Lung (tissue), 12 donors: ENCODE data around the gene AGAP2. TPM values are rescaled to one million over a fixed set of nuclear protein-coding genes. Genes with fewer than 3 reads are reported as not detected.

Source experiments
- ATAC-seq: fragments of 200-7000 bp; cut with Tn5 transposase; one replicate; pipeline ENCODE4 v1.9.1; 2020; ENCODE audit warnings: moderate number of reproducible peaks; ENCODE audit not compliant: insufficient read depth, low FRiP score
- DNase-seq, 3 donors: peaks; one replicate each; pipeline ENCODE4 v3.0.0-alpha.2; 2013 to 2017
- H3K27ac ChIP-seq, 2 donors: one replicate each; pipeline ENCODE4 v1.5.1; 2013; ENCODE audit warnings: mild to moderate bottlenecking in 2 of 2, moderate library complexity in 2 of 2, control low read depth in 1 of 2, inconsistent platforms in 1 of 2, low read depth in 1 of 2, low read length in 1 of 2
- H3K27me3 ChIP-seq, 3 donors: one replicate each; pipeline ENCODE4 v1.5.1; 2013; ENCODE audit warnings: low read length in 2 of 3; ENCODE audit not compliant: control insufficient read depth in 3 of 3, insufficient read depth in 3 of 3
- H3K36me3 ChIP-seq, 4 donors: one replicate each; pipeline ENCODE4 v1.5.1; 2013; ENCODE audit warnings: low read length in 4 of 4, mild to moderate bottlenecking in 1 of 4, moderate library complexity in 1 of 4; ENCODE audit not compliant: control insufficient read depth in 4 of 4, insufficient read depth in 4 of 4
- H3K4me1 ChIP-seq, 5 donors: one replicate each; pipeline ENCODE4 v1.5.1; 2013; ENCODE audit warnings: low read length in 5 of 5, mild to moderate bottlenecking in 2 of 5, moderate library complexity in 1 of 5; ENCODE audit not compliant: control insufficient read depth in 5 of 5, insufficient read depth in 5 of 5
- H3K4me3 ChIP-seq: one replicate; pipeline ENCODE4 v1.5.1; 2013; ENCODE audit warnings: mild to moderate bottlenecking, control low read depth, moderate library complexity
- H3K9ac ChIP-seq, 2 donors: one replicate each; pipeline ENCODE4 v1.5.1; 2013; ENCODE audit warnings: low read length in 2 of 2, control low read depth in 1 of 2; ENCODE audit not compliant: insufficient read depth in 1 of 2
- H3K9me3 ChIP-seq, 4 donors: one replicate each; pipeline ENCODE4 v1.5.1; 2013; ENCODE audit warnings: low read length in 3 of 4, mild to moderate bottlenecking in 1 of 4, moderate library complexity in 1 of 4; ENCODE audit not compliant: control insufficient read depth in 4 of 4, insufficient read depth in 3 of 4
- CTCF ChIP-seq: IDR thresholded peaks from 2 replicates; pipeline ENCODE4 v1.5.1; 2012; ENCODE audit warnings: mild to moderate bottlenecking; ENCODE audit errors: control extremely low read depth, extremely low read depth
- WGBS, 2 donors: extraction: QIAGEN DNeasy Blood & Tissue Kit; methylation state at CpG; one replicate each; pipeline ENCODE4 v1.1.7; 2013; 5-methylcytosine and 5-hydroxymethylcytosine counted together
- polyA plus RNA-seq, 2 donors: library from polyadenylated mRNA; stranded (reverse); fragments of 200-250 nt; gene quantifications; one replicate each; pipeline ENCODE4 v1.2.1, GENCODE V29; 2013
- total RNA-seq, 2 donors: library from RNA; depleted of rRNA in 1 of 2; stranded (reverse); fragments of >200 nt in 1 of 2; gene quantifications; one replicate each; pipeline ENCODE4 v1.2.1, GENCODE V29; 2014 to 2021
- donor health status: control.
- donor health status: control.
- donor health status: Bipolar disorder and iron deficiency.
- donor health status: healthy.
- donor health status: DM: yes; HTN: yes; CAD: no.

AGAP2 gene
- total and polyA plus RNA-seq, 4 donors: 1.4 to 4.8 (median 3.0) TPM

GRCh38 chr12:57764662-57765002, 26.1 kb upstream of the AGAP2 start:
- Histone ChIP-seq H3K27me3 (peaks cover 0 to 48% (median 47%) of the 10 kb centered on the region in 3 donors), H3K36me3 (peaks cover 0 to 7% (median 5%) of the 10 kb centered on the region in 4 donors), H3K27ac (no peak overlapping the region), H3K4me1 (peaks cover 0 to 24% (median 8%) of the 10 kb centered on the region in 5 donors), H3K9ac (no peak overlapping the region), H3K9me3 (no peaks in the 10 kb centered on the region), H3K4me3 (peak overlapping the region; percentile 4)
- no peak for ATAC-seq
- DNase-seq: no peak
- 15% methylated on average over 17 of the region's 17 CpGs for WGBS, 2 donors
- TF ChIP-seq CTCF: no peak

- ATAC-seq (no peak), DNase-seq (no peak)
- Histone ChIP-seq H3K27me3 (peaks cover 0 to 48% (median 47%) of the 10 kb centered on the region in 3 donors), H3K9me3 (no peaks in the 10 kb centered on the region), H3K4me1 (peaks cover 0 to 24% (median 8%) of the 10 kb centered on the region in 5 donors), H3K27ac (no peak overlapping the region), H3K4me3 (no peak overlapping the region), H3K36me3 (peaks cover 0 to 4% (median 2%) of the 10 kb centered on the region in 4 donors), H3K9ac (no peak overlapping the region)
- 75 to 76% methylated on average over 6 of the region's 6 CpGs for WGBS, 2 donors
- no peak for TF ChIP-seq CTCF
Measured at GRCh38 chr12:57763881-57764661, 25.5 kb upstream of the AGAP2 start.

- peaks cover 0 to 12% (median 0%) of the 10 kb centered on the region in 4 donors for H3K36me3 ChIP-seq
- no peak overlapping the region for H3K9ac ChIP-seq
- H3K4me1 ChIP-seq: peaks cover 0 to 24% (median 7%) of the 10 kb centered on the region in 5 donors
- no peak for TF ChIP-seq CTCF
- H3K27me3 ChIP-seq: peaks cover 0 to 47% (median 46%) of the 10 kb centered on the region in 3 donors
- no peak for DNase-seq
- H3K27ac ChIP-seq: no peak overlapping the region
- 90 to 91% methylated on average over 2 of the region's 2 CpGs for WGBS, 2 donors
- H3K9me3 ChIP-seq: peaks cover 0 to 5% (median 0%) of the 10 kb centered on the region in 4 donors
- ATAC-seq: no peak
- no peak overlapping the region for H3K4me3 ChIP-seq
Measured at GRCh38 chr12:57762463-57762862, 23.9 kb upstream of the AGAP2 start.
